HG03066 (cell line): ENCODE measurements around the gene SLFN11.
"Not testable (repeated sequence)": the region's sequence is repeated elsewhere in the genome, so short reads cannot be mapped to it uniquely, and the experiment has no call there.

ENCODE experiments used
- ATAC-seq: cut with Tn5 transposase; IDR thresholded peaks from one replicate; pipeline ENCODE4 v1.9.1; 2021; ENCODE audit warnings: low read depth; ENCODE audit not compliant: unreplicated experiment

SLFN11 gene

DNA sequence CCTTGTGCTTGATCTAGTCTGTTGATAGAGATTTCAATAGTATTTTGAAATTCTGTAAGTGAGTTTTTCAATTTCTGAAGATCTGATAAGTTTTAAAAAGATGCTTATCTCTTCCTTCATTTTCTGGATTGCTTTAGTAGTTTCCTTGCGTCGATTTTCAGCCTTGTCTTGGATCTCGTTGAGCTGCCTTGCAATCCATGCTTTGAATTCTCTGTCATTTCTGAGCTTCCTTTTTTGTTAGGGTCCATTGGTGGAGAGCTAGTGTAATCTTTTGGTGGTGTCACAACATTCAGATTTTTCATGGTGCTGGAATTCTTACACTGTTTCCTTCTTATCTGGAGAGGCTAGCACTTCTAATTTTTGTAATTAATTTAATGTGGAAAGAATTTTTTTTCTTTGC, 61.1 kb downstream of the SLFN11 start:
- no peak for ATAC-seq

DNA sequence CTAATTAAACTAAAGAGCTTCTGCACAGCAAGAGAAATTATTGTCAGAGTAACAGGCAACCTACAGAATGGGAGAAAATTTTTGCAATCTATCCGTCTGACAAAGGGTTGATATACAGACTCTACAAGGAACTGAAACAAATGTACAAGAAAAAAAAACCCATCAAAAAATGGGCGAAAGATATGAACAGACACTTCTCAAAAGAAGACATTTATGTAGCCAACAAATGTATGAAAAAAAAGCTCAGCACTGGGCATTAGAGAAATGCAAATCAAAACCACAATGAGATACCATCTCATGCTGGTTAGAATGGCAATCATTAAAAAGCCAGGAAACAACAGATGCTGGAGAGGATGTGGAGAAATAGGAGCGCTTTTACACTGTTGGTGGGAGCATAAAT, 64.1 kb downstream of the SLFN11 start:
- not testable (repeated sequence) for ATAC-seq
